KMS-11 (cell line): ENCODE data around the gene TBK1.

ENCODE experiments used
- H2AFZ ChIP-seq: fragments of 200-600 bp; sonication (generic); 2 replicates; pipeline ENCODE4 v1.6.1; 2016; ENCODE audit warnings: antibody characterized with exemption, mixed run types, low read depth
- H3K27ac ChIP-seq: fragments of 200-600 bp; sonication (generic); 2 replicates; pipeline ENCODE4 v1.6.1; 2016; ENCODE audit warnings: mild to moderate bottlenecking, mixed run types
- H3K27me3 ChIP-seq: fragments of 200-600 bp; sonication (generic); 2 replicates; pipeline ENCODE4 v1.6.1; 2017; ENCODE audit warnings: mild to moderate bottlenecking, low read depth, mixed run types, moderate library complexity; ENCODE audit not compliant: insufficient read depth
- H3K36me3 ChIP-seq: fragments of 200-600 bp; sonication (generic); 2 replicates; pipeline ENCODE4 v1.6.1; 2017; ENCODE audit warnings: mild to moderate bottlenecking, mixed run types; ENCODE audit not compliant: insufficient read depth
- H3K4me1 ChIP-seq: fragments of 200-600 bp; sonication (generic); 2 replicates; pipeline ENCODE4 v1.6.1; 2016; ENCODE audit warnings: mild to moderate bottlenecking, low read depth, mixed run types; ENCODE audit not compliant: poor library complexity, severe bottlenecking
- H3K4me2 ChIP-seq: fragments of 200-600 bp; sonication (generic); 2 replicates; pipeline ENCODE4 v1.7.0; 2016; ENCODE audit warnings: mild to moderate bottlenecking, mixed run types
- H3K4me3 ChIP-seq: fragments of 200-600 bp; sonication (generic); IDR thresholded peaks from 2 replicates; pipeline ENCODE4 v1.6.1; 2017; ENCODE audit warnings: low read depth, low read length, mixed read lengths; ENCODE audit not compliant: insufficient read depth
- H3K79me2 ChIP-seq: fragments of 200-600 bp; sonication (generic); 2 replicates; pipeline ENCODE4 v1.6.1; 2016; ENCODE audit warnings: low read depth, mixed run types; ENCODE audit not compliant: insufficient read depth
- H3K9ac ChIP-seq: fragments of 200-600 bp; sonication (generic); 2 replicates; pipeline ENCODE4 v1.6.1; 2016; ENCODE audit warnings: mild to moderate bottlenecking, mixed run types
- H4K20me1 ChIP-seq: fragments of 200-600 bp; sonication (generic); 2 replicates; pipeline ENCODE4 v1.6.1; 2016; ENCODE audit warnings: mild to moderate bottlenecking, mixed run types; ENCODE audit not compliant: insufficient read depth
- CTCF ChIP-seq: fragments of 200-600 bp; sonication (generic); conservative IDR thresholded peaks from 2 replicates; pipeline ENCODE4 v1.6.1; 2017; ENCODE audit warnings: low read depth, mild to moderate bottlenecking, antibody characterized with exemption, low read length, moderate library complexity, mixed read lengths

TBK1 gene

GRCh38 chr12:64544371-64545080, 92.6 kb downstream of the TBK1 start:
- no peak overlapping the region for H3K4me2 ChIP-seq
- no peak overlapping the region for H2AFZ ChIP-seq
- H3K4me3 ChIP-seq: no peak overlapping the region
- H3K27me3 ChIP-seq: no peaks in the 10 kb centered on the region
- TF ChIP-seq CTCF: no peak
- no peaks in the 10 kb centered on the region for H3K4me1 ChIP-seq
- H3K27ac ChIP-seq: no peak overlapping the region
- no peaks in the 10 kb centered on the region for H3K79me2 ChIP-seq
- H3K9ac ChIP-seq: no peak overlapping the region
- no peaks in the 10 kb centered on the region for H3K36me3 ChIP-seq
- H4K20me1 ChIP-seq: no peaks in the 10 kb centered on the region

- Histone ChIP-seq H3K27me3 (no peaks in the 10 kb centered on the region), H4K20me1 (no peaks in the 10 kb centered on the region), H3K4me2 (no peak overlapping the region), H3K9ac (no peak overlapping the region), H3K79me2 (no peaks in the 10 kb centered on the region), H2AFZ (no peak overlapping the region), H3K4me1 (peaks cover 4% of the 10 kb centered on the region), H3K4me3 (no peak overlapping the region), H3K27ac (no peak overlapping the region), H3K36me3 (no peaks in the 10 kb centered on the region)
- TF ChIP-seq CTCF: no peak
These were observed 93.1 kb downstream of the TBK1 start for GRCh38 chr12:64545081-64545382.

GRCh38 chr12:64549108-64549507, 97.2 kb downstream of the TBK1 start:
- Histone ChIP-seq H3K27ac (no peak overlapping the region), H3K9ac (no peak overlapping the region), H3K4me3 (no peak overlapping the region), H3K4me2 (no peak overlapping the region), H3K27me3 (no peaks in the 10 kb centered on the region), H4K20me1 (no peaks in the 10 kb centered on the region), H3K36me3 (no peaks in the 10 kb centered on the region), H2AFZ (peak overlapping the region; percentile 9), H3K4me1 (peaks cover 5% of the 10 kb centered on the region), H3K79me2 (no peaks in the 10 kb centered on the region)
- no peak for TF ChIP-seq CTCF

GRCh38 chr12:64550755-64551154, 98.8 kb downstream of the TBK1 start:
- no peaks in the 10 kb centered on the region for H3K79me2 ChIP-seq
- TF ChIP-seq CTCF: no peak
- peaks cover 5% of the 10 kb centered on the region for H3K4me1 ChIP-seq
- no peak overlapping the region for H3K27ac ChIP-seq
- no peaks in the 10 kb centered on the region for H3K27me3 ChIP-seq
- H3K36me3 ChIP-seq: no peaks in the 10 kb centered on the region
- H2AFZ ChIP-seq: no peak overlapping the region
- H3K4me2 ChIP-seq: no peak overlapping the region
- no peaks in the 10 kb centered on the region for H4K20me1 ChIP-seq
- H3K4me3 ChIP-seq: no peak overlapping the region
- no peak overlapping the region for H3K9ac ChIP-seq
